GM19452 (cell line): ENCODE data around the gene MRM2.

Experiments used
- ATAC-seq: cut with Tn5 transposase; IDR thresholded peaks from one replicate; pipeline ENCODE4 v1.9.1; 2021; ENCODE audit not compliant: unreplicated experiment

The MRM2 gene

DNA sequence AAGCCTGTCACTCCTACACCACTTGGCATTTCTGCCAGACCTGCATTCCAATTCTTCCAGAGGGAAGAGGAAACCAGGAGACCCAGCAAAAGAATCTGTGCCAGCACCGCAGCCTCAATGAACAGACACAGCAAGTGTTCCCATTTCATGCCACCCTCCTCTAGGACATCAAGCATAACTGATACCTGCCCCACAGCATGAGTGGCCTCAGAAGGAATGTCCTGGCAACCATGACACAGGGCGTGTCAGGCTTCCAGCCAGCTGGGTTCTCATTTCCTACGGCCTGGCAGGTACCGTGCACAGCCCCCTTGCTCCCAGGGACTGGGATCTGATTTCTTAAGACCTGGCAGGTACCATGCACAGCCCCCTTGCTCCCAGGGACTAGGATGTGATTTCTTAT lies 17.1 kb downstream of the MRM2 start:
- no peak for ATAC-seq

DNA sequence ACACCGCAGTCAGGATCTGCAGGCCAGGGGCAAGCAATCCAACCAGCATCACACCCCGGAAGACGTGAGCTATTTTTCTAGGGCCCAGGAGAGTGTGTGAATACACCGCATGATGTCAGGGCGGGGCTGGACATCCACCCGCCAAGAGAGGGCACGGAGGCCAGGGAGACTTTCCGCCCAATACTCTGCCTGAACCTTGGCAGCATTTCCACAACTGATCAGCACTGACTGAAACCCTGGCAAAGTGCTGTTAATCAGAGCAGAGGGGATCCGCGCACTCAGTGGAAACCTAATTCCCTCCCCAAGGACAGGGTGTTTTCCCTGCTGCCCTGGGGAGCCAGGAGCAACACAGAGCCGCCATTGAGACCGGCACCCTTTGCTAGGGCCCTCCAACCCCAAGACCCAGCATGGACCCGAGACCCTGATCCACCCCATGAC lies 17.5 kb downstream of the MRM2 start:
- ATAC-seq: no peak

DNA sequence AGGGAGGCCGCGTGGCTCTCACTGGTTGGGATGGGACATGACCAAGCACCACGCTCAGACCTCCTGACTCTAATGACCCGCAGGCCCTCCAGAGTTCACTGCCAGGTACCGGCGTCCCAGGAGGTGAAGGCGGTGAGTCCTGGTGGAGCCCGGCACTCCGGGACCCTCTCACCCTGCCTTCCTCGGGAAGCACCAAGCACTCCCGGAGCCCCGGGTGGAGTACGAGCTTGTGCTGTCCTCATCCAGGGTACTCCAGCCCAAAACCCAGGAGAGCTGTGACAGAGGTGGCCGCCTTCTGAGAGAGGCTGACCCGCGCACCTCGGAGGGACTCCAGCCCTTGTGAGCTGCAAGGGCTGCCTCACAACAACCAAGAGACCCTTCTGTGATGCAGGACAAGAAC lies 18.7 kb downstream of the MRM2 start:
- ATAC-seq: no peak

DNA sequence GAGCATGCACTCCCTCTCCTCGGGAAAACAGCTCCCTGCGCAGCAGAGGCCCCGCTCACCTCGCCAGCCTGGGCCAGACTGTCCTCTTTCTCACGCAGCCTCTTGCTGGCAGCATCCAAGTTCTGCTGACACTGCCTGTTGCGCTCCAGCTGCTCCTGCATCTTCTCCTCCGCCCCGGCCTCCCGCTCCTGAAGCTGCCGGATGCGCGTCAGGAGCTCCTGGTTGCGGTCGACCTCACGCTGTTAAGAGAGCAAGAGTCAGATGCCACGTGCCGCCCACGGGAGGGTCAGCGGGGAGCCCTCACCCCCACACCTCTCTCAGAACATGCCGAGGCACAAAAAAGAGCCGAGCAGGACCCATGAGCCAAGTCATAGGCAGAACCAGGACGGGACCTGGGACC lies 19.5 kb downstream of the MRM2 start:
- no peak for ATAC-seq

DNA sequence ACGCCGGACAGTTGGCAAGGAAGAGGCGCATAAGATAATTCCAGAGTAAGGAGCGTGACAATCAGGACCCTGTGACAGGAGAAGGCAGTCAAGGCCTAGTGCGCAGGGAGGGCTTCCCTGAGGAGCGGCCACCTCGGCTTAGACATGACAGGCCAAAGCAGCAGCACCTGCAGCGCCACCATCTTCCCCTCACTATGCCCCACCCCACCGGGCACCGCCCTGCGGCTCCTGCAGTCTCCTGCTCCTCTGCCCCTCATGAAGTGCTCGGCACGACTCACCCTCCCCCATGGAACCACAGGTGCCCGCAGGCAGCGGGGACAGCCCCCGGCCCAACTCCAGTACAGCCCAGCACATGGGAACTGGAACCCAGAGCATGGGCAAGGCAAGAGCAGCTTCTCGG lies 21.1 kb downstream of the MRM2 start:
- no peak for ATAC-seq

DNA sequence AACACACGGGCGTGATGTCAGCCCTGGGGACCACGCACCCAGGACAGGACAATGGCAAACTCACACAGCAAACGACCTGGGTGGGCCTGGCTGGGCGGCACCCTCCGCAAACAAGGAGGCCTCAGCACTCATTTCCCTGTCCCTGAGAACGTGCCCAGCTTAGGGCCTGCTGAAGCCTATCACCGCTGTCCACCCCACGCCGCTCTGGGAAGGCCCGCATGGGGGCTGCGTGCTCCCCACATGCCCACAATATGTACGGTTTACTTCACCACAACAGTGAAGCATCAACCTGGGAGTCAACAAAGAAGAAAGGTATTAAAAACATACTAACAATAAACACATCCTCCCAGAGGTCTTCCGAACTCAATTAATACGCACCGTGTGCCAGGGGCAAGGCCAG lies 21.5 kb downstream of the MRM2 start:
- ATAC-seq: no peak

DNA sequence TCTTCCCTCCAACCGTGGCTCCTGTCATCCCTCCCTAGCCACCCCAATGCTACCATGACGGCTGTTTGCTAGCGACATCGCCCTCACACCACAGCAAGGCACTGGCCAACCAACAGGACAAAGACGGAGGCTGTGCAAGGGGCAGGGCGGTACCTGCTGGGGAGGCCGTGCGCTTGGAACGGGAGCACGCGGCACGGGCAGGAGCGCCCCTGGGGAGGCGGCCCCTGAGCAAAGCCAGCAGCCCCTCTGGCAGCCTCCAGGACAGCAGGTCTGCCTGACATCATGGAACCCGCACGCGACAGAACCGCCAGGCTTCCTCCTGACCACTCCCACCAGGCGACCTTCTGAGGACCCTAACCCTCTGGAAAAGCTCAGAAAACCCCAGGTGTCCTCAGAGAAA lies 22.0 kb downstream of the MRM2 start:
- ATAC-seq: no peak

DNA sequence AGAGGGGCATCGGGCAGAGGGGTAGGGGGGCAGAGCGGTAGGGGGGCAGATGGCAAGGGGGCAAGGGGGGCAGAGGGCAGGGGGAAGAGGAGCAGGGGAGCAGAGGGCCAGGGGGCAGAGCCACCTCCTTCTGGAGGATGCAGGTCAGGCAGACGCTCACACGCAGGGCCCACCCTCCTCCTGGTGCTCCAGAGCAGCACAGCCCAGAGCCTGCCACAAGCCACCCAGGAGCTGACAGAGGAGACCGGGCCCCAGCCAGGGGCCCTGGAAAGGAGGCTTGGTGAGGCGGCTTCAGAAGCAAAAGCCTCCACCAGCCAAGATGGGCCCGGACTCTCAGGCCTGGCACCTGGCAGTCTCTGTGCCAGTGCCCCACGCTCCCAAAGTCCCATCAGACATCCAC lies 22.4 kb downstream of the MRM2 start:
- no peak for ATAC-seq

DNA sequence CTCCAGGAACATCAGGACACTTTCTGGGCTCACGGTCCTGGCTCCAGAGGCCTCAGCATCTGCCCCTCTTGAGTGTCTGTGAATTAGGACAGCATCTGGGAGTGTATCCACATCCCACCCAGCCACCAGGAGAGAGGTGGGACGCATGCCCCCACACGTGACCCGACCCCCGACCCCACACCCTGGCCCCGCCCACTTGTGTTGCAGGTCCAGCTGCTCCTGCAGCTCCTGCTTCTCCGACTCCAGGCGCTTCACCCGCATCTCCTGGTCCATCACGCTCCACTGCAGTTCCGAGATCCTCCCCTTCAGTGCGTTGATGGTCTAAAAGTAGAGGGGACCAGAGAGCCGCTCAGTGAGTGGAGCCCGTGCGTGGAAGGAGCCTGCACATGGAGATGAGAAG lies 22.9 kb downstream of the MRM2 start:
- no peak for ATAC-seq

DNA sequence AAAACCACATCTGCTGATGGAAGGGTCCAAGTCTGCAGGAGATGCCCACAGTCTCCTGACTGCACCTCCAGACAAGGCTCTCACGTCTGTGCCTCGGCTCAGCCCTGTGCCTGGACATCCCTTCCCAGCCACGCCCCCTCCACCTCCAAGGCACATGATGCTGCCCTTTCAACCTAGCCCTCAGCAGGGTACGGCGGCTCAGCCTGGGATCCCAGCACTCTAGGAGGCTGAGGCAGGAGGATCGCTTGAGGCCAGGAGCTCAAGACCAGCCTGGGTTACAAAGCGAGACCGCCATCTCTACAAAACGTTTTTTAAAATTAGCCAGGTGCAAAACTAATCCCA lies 23.6 kb downstream of the MRM2 start:
- no peak for ATAC-seq

DNA sequence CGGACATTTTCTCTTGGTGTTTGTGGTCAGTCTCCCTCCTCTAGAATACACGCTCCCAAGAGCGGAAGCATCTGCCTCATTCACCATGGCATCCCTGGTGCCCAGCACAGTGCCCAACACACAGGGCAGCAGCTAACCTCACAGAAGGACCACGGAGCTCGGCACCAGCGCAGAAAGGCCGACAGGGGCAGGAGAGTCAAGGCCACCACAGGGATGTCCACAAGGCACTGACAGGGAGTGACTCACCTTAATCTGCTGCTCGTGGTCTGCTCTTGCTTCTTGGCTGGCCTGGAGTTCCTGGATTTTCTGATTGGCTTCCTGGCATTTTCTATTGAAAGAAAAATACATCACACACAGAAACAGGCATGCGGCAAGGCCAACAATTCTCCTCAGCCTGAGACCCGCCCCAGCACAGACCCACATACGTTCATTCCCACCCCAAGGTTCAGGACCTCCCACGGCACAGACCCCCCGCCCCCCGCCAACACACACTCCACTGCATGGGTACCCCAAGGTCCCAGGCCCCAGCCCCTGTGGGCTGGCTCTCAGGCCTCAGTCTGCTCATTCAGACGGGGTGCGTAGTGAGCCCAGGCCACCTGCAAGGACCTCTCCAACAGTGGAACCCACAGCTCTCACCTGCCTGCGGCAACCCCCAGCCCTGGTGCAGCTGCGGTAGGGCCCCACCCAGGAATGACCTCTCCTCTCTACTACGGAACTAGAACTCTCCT lies 24.1 kb downstream of the MRM2 start:
- no peak for ATAC-seq

DNA sequence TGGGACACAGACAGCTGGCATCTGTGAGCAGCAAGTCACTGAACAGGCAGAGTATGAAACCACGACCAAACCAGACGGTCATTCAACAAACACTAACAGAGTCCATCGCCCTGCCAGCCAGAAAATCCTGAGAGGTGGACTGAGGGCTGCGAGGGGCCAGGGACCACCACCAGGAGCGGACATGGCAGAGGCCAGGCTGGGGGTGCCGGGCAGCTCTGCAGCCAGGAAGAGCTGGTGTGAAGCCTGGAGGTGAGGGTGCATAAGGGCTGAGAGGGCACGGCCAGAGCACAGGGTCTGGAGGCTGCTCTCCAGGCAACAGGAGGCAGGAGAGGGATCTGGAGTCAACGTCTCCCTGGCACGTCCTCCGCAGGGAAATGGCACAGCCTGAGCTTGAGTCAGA lies 24.8 kb downstream of the MRM2 start:
- ATAC-seq: no peak

DNA sequence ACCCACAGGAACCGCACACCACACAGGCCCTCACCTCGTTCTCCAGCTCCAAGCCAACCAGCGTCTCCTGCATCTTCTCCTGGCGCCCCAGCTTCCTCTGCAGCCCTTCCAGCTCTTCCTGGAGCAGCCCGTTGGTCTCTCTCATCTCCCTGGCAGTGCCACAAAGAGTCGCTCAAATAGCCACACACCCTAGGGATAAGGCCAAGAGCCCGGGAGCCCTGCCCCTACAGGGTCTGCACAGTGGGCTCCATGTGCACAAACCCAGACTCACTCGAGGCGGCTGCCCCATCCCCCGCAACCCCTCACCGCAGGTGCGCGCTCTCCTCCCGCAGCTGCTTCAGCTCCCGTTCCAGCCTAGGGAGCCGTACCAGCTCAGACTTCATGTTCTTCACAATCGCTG lies 26.2 kb downstream of the MRM2 start:
- no peak for ATAC-seq

DNA sequence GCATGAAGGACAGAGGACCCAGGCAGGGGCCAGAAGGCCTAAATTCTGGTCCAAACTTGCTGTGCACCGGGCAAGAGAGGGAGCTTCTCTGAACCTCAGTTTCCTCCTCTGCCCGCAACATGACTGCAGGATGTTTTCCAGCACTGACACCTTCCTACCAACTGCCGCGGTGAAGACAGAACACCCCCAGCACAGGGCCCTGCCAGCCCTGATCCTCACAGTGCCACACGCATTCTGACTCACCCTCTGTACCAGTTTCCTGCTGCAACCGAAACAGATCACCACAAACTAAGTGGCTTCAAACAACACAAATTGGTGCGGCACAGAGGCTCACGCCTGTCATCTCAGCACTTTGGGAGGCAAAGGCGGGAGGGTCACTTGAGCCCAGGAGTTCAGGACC lies 27.4 kb downstream of the MRM2 start:
- no peak for ATAC-seq

DNA sequence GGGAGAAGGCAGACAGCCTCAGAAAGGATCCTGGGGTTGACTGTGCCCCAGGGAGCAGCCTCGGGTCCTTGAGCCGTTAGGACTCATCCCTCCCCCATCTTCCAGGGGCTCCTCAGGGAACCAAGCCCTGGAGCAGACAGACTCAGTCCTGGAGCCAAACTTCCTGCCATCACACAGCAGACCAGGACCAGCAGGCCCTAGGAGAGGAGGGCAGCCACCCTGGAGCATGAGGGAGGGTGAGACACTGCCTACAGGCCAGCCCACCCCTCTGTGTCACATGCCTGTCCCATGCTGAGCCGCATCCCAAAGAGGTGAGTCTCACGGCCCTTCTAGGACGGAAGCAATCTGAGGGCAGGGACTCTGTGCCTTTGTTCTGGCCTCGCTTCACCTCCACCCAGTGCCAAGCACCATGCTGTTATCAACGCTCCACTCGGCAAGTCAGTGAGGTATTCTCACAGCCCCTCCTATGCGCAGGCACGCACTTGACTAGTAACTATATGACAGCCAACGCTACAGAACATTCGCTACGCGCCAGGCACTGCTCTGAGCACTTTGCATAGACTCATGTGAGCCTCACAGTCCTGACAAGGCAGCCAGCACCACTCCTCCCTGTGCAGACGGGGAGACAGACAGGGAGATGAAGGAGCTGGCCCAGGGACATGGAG lies 28.3 kb downstream of the MRM2 start:
- ATAC-seq: no peak

DNA sequence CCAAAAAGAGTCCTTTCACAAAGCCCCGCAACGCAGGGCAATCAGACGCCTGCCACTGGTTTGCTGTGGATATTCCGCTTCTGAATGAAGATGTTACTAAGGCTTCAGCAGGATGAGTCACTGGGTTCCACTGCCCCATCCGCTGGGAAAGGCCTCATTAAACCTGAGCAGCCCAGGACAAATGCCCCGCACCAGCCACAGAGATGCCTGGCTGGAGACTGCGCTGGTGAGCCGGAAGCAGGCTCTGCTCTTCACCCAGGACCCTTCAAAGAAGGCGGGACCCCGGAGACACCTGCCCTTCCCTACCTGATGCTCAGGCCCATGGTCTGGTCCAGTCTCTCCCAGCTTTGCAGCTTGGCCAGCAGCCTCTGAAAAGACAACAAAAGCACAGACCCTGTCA lies 29.1 kb downstream of the MRM2 start:
- no peak for ATAC-seq

DNA sequence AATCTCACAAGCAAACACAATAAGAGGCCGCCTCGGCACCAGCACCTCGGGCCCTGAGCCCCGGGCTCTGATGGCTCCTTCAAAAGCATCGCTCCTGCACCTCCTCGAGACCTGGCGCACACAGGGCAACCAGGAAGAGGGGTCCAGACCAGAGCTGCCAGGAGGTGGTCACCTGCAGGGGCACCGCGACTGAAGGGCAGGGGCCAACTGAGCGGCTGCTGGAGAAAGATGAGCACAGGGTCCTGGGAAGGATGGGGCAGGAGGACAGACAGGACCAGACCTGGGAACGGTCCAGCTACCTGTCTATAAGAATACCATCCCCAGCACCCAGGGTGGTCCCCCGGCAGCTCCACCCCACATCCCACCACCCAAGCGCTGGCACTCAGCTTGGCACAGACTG lies 30.1 kb downstream of the MRM2 start:
- no peak for ATAC-seq

DNA sequence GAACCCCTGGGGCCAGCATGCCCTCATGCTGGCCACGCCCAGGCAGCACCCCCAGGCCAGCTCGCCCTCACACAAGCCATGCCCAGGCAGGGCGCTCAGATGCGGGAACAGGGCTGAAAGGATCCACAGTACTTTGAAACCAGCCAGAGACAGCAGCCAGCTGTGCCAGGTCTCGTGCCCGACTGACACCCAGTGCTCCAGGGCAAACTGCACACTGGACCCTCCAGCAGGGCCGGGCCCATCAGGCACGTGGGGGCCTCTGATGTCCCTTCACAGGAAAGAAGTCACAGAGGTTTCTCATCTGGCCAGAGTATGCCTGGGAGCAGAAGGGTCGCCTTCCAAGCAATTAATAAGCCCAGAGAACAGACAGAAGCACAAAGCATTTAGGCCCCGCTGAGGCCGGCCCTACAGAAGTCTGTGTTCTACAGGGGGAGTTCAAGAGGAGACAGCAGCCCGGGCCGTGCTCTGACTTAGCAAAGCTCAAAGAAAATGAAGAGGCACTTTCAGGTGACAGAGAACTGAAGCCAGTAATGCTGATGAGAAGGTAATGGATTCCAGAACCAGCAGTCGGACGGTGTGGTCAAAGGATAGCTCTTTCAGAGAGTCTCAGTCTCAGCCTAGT lies 30.6 kb downstream of the MRM2 start:
- ATAC-seq: no peak

DNA sequence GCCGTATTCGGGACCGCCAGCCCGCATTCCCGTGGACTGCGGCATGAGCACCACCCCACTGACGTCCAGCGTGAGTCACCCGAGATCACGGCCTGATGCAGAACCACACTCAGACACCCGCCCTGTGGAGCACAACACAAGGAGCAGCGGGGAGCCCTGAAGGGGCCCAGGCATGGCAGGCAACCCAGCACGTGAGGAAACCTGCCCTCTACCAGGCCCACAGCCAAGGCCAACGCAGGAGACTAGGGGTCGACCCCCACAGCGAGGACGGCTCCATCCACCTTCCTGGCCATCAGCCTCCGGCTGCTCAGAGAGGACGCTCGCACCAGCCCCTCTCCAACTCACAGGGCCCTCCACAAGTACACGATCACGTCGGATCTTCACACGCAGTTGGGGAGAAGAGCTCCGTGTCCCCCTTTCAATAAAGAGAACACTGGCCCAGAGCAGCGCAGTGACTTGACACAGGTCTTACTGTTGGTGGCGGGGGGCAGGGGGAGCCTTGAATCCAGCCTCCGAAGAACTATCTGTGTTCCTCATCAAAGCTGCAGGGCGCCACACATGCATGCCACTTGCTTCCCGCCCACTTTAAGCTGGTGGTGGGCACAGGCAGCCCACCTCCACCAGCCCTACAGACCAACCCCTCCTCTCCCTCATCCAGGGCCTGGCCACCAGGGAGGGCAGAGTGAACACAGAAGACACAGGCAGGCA lies 31.3 kb downstream of the MRM2 start:
- ATAC-seq: no peak

DNA sequence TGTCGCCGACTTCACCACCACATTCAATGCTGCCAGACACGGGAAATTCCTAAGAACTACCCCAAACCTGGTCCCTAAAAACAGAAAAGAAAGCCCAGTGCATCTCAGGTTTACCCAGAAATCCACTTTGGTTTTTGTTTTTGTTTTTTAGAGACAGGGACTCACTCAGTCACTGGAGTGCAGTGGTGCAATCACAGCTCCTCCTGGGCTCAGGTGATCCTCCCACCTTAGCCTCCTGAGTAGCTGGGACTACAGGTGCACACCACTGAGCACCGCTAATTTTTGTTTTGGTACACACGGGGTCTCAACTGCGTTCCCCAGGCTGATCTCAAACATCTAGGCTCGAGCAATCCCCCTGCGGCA lies 32.1 kb downstream of the MRM2 start:
- ATAC-seq: no peak

DNA sequence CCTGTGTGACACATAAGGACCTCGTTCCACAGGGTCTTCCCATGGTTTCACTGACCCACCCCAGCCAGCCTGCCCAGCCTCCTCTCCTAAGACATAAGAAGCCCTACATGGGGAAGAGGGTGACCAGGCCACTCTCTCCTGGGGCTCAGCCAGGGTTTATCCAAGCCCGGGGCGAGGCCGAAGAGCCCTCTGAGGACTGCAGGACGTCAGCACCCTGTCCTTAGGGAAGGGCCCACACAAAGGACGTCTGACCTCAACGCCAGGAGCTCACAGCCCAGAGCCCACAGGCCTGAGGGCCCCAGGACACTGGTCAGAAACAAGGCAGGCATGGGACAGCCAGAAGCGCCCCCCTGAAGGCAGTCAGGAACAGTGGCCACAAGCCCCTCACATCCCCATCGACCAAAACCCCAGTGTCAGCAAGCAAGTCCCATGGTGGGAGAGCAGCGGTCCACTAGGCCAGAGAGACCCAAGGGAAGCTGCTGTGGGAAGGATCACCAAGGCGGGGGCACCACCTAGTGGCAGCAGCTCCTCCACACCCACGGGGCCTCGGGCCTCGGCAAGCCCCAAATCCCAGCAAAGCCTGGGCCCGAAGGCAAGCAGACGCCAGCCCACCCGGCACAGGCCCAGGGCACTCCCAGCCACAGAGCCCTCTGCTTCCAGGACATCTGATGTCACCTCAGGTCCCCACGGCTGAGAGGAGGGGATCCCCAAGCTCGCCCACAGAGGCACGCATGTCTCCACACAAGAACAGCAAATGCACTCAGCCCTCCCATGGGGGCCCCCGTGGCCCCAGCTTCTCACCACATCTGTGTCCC lies 32.7 kb downstream of the MRM2 start:
- ATAC-seq: no peak
